OCI-LY3 (cell line): ENCODE data around the gene KNOP1.
"Not testable (repeated sequence)": the region's sequence is repeated elsewhere in the genome, so short reads cannot be mapped to it uniquely, and the experiment has no call there.

Experiments
- H2AFZ ChIP-seq: fragments of 200-600, 300-600 bp; shearing (Covaris generic); 2 replicates; pipeline ENCODE4 v1.6.0; 2014; ENCODE audit warnings: antibody characterized with exemption, low read depth, low read length
- H3K27ac ChIP-seq: fragments of 200-600, 300-600 bp; sonication (generic); 2 replicates; pipeline ENCODE4 v1.5.1; 2014; ENCODE audit warnings: mild to moderate bottlenecking, low read length, moderate library complexity, mixed read lengths
- H3K27me3 ChIP-seq: fragments of 200-600, 300-600 bp; sonication (generic); 2 replicates; pipeline ENCODE4 v1.6.1; 2014; ENCODE audit warnings: low read depth, low read length, mixed read lengths
- H3K36me3 ChIP-seq: fragments of 200-600, 300-600 bp; sonication (generic); replicated peaks from 2 replicates; pipeline ENCODE3; 2014; ENCODE audit warnings: low read depth, low read length, mixed read lengths
- H3K4me1 ChIP-seq: fragments of 300-600, 200-600 bp; sonication (generic); 2 replicates; pipeline ENCODE4 v1.6.1; 2014; ENCODE audit warnings: low read length, mixed read lengths
- H3K4me2 ChIP-seq: fragments of 200-600, 300-600 bp; sonication (generic); 2 replicates; pipeline ENCODE4 v1.6.1; 2014; ENCODE audit warnings: low read length, mixed read lengths
- H3K4me3 ChIP-seq: fragments of 300-600, 200-600 bp; sonication (generic); 2 replicates; pipeline ENCODE4 v1.5.1; 2014; ENCODE audit warnings: antibody characterized with exemption, mild to moderate bottlenecking, low read length, moderate library complexity
- H3K79me2 ChIP-seq: fragments of 300-600, 200-600 bp; shearing (Covaris generic); 2 replicates; pipeline ENCODE4 v1.6.1; 2014; ENCODE audit warnings: mild to moderate bottlenecking, low read length, mixed read lengths
- H3K9ac ChIP-seq: fragments of 300-600, 200-600 bp; shearing (Covaris generic); 2 replicates; pipeline ENCODE4 v1.6.0; 2014; ENCODE audit warnings: mild to moderate bottlenecking, low read length, moderate library complexity
- H3K9me3 ChIP-seq: fragments of 200-600, 300-600 bp; shearing (Covaris generic); 2 replicates; pipeline ENCODE4 v1.6.1; 2014; ENCODE audit warnings: low read length, mixed read lengths; ENCODE audit not compliant: insufficient read depth
- H4K20me1 ChIP-seq: fragments of 200-600, 300-600 bp; sonication (generic); 2 replicates; pipeline ENCODE4 v1.6.1; 2016; ENCODE audit warnings: low read length, mixed read lengths; ENCODE audit not compliant: insufficient read depth
- EZH2phosphoT487 ChIP-seq: fragments of 200-600 bp; shearing (Covaris generic); IDR thresholded peaks from 2 replicates; pipeline ENCODE4 v1.6.1; 2018; ENCODE audit warnings: antibody characterized with exemption, mixed run types, low read depth
- TF ChIP-seq, protein P1 (sequence below): fragments of 200-600, 300-600 bp; sonication (generic); IDR thresholded peaks from 2 replicates; pipeline ENCODE4 v1.5.1; 2014; ENCODE audit warnings: antibody characterized with exemption, low read length, low read depth

KNOP1 gene

DNA sequence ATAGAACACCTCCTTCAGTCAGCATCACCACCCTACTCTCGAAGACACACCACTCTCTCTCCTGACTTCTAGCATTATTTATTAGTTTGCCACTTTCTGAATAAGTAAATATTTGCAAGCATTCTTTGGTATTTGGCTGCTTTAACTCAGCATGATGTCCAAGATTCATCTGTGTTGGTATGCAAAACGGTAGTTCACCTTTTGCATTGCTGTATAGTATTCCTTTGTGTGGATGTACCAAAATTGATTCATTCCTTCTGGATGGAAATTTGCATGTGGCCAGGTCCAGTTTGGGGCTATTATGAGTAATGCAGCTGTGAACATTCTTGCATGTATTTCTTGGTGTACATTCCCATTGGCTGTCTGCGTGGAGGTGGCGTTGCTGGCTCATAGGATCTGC, 32.9 kb downstream of the KNOP1 start:
- Histone ChIP-seq H3K9ac (no peak overlapping the region), H3K4me3 (no peak overlapping the region), H3K27ac (no peak overlapping the region), H3K4me2 (no peak overlapping the region), H3K9me3 (no peaks in the 10 kb centered on the region), H3K27me3 (no peaks in the 10 kb centered on the region), H4K20me1 (no peaks in the 10 kb centered on the region), H3K4me1 (no peaks in the 10 kb centered on the region), H3K79me2 (no peaks in the 10 kb centered on the region), H3K36me3 (peaks cover 20% of the 10 kb centered on the region), H2AFZ (no peak overlapping the region)
- no peak for TF ChIP-seq EZH2phosphoT487
- TF ChIP-seq, protein P1, sequence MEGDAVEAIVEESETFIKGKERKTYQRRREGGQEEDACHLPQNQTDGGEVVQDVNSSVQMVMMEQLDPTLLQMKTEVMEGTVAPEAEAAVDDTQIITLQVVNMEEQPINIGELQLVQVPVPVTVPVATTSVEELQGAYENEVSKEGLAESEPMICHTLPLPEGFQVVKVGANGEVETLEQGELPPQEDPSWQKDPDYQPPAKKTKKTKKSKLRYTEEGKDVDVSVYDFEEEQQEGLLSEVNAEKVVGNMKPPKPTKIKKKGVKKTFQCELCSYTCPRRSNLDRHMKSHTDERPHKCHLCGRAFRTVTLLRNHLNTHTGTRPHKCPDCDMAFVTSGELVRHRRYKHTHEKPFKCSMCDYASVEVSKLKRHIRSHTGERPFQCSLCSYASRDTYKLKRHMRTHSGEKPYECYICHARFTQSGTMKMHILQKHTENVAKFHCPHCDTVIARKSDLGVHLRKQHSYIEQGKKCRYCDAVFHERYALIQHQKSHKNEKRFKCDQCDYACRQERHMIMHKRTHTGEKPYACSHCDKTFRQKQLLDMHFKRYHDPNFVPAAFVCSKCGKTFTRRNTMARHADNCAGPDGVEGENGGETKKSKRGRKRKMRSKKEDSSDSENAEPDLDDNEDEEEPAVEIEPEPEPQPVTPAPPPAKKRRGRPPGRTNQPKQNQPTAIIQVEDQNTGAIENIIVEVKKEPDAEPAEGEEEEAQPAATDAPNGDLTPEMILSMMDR: no peak

DNA sequence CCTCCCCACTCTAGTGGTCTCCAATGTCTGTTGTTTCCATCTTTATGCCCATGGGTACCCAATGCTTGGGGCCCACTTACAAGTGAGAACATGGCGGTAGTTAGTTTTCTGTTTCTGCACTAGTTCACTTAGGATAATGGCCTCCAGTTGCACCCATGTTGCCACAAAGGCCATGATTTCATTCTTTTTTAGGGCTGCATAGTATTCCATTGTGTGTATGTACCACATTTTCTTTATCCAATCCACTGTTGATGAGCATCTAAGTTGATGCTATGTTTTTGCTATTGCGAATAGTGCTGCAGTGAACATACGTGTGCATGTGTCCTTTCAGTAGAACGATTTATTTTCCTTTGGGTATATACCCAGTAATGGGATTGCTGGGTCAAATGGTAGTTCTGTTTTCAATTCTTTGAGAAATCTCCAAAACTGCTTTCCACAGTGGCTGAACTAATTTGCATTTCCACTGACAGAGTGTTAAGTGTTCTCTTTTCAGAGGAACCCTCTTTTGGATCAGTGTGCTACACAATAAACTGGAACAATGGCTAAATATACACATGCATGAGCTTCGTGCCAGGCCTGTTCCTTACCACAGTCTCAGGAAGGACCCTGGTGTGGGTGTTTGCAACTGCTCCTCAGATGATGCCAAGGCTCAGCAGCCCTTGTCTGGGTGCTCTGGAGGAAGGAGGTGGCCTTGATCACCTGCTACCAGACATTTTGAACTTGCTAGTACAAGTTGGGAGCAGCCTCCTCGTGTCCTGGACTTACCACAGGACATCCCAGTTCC, 34.4 kb downstream of the KNOP1 start:
- Histone ChIP-seq H3K79me2 (no peaks in the 10 kb centered on the region), H2AFZ (no peak overlapping the region), H3K9me3 (no peaks in the 10 kb centered on the region), H3K36me3 (peaks cover 20% of the 10 kb centered on the region), H3K4me3 (no peak overlapping the region), H3K9ac (no peak overlapping the region), H4K20me1 (no peaks in the 10 kb centered on the region), H3K27ac (no peak overlapping the region), H3K4me2 (no peak overlapping the region), H3K27me3 (no peaks in the 10 kb centered on the region), H3K4me1 (no peaks in the 10 kb centered on the region)
- TF ChIP-seq, protein P1: no peak

DNA sequence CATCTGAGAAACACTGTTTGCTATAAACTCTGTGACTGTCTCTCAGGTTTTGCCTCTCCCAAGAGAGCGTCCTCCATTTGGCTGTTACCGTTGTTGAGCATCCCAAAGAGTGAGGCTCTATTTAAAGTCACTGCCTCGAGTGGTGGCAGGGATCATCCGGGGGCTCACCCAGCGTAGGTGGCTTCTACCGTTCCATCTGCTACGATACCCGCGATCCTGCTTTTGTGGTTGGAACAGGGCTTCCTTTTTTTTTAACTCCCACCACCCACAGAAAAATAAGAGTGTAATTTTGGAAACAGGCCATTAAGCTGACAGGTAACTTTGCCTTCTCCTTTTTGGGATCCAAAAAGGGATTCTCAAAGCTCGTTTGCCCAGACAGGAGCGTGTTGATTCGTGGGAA, 36.4 kb downstream of the KNOP1 start:
- no peaks in the 10 kb centered on the region for H3K9me3 ChIP-seq
- H4K20me1 ChIP-seq: no peaks in the 10 kb centered on the region
- H3K4me2 ChIP-seq: no peak overlapping the region
- H3K4me3 ChIP-seq: no peak overlapping the region
- TF ChIP-seq EZH2phosphoT487: no peak
- TF ChIP-seq, protein P1: no peak
- peaks cover 20% of the 10 kb centered on the region for H3K36me3 ChIP-seq
- H3K9ac ChIP-seq: no peak overlapping the region
- no peak overlapping the region for H3K27ac ChIP-seq
- H3K27me3 ChIP-seq: no peaks in the 10 kb centered on the region
- H2AFZ ChIP-seq: no peak overlapping the region
- no peaks in the 10 kb centered on the region for H3K4me1 ChIP-seq
- no peaks in the 10 kb centered on the region for H3K79me2 ChIP-seq

DNA sequence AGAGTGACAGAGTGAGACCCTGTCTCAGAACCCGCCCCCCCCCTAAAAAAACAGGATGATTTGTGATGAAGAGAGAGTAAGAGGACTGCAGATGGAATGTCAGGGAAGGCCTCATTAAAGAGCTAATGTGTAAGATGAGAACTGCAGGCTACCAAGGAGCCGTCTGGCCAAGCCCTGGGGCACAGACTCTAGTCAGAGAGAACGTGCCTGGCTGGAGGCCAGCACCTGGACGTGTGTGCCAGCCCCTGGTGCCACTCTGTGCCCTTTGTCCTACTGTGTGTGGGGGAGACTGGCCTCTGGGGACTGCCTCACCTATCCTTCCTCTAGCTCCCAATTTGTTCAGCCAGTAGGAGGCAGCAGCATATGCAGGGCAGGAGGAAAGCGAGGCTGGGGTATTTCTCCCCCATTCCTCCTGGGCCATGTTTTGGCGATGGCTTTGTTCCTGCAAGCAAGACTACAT, 37.1 kb downstream of the KNOP1 start:
- H3K36me3 ChIP-seq: peaks cover 20% of the 10 kb centered on the region
- no peaks in the 10 kb centered on the region for H3K9me3 ChIP-seq
- H3K4me2 ChIP-seq: no peak overlapping the region
- H4K20me1 ChIP-seq: no peaks in the 10 kb centered on the region
- no peaks in the 10 kb centered on the region for H3K27me3 ChIP-seq
- no peak overlapping the region for H3K9ac ChIP-seq
- no peaks in the 10 kb centered on the region for H3K79me2 ChIP-seq
- H3K27ac ChIP-seq: no peak overlapping the region
- no peak overlapping the region for H2AFZ ChIP-seq
- TF ChIP-seq, protein P1: peak; percentile 27
- TF ChIP-seq EZH2phosphoT487: no peak
- no peak overlapping the region for H3K4me3 ChIP-seq
- H3K4me1 ChIP-seq: no peaks in the 10 kb centered on the region

DNA sequence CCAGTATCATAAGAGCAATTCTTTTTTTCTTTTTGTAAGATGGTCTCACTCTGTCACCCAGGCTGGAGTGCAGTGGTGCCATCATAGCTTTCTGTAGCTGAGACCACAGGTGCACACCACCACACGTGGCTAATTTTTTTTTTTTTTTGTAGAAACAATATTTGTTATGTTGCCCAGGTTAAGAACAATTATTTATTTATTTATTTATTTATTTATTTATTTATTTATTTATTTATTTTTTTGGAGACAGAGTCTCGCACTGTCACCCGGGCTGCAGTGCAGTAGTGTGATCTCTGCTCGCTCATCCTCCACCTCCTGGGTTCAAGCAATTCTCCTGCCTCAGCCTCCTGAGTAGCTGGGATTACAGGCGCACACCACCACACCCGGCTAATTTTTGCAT, 38.7 kb downstream of the KNOP1 start:
- not testable (repeated sequence) for H3K27me3 ChIP-seq, H3K4me2 ChIP-seq, H3K27ac ChIP-seq, H3K9me3 ChIP-seq, H2AFZ ChIP-seq, H3K9ac ChIP-seq, H3K79me2 ChIP-seq, H3K4me3 ChIP-seq, H3K4me1 ChIP-seq, H4K20me1 ChIP-seq
- peaks cover 12% of the 10 kb centered on the region for H3K36me3 ChIP-seq
